ENCODE data around the gene IGSF23.

Gene IGSF23

DNA sequence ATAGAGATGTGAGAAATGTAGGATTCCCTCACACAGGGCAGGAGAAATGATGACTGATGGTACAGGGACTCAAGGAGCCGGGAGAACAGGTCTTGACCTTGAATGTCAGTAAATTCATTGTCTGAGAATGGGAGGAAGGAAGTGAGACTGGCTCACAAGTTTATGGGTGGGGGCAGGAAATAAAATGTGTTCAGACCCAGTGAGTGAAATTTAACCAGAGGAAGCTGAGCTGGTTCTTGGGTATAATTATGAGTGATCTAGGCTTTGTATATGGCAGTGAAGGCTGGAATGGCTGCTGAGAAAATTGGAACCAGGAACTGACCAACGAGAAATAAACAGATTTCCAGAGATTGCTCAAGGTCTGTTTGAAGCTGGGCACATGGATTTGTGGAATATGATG, 6.3 kb upstream of the IGSF23 start:
- H3K9me2 ChIP-seq (replicated peaks; ENCODE audit: insufficient read depth, low read length), result no peaks in the 10 kb centered on the region
- no peak overlapping the region for H3K4me3 ChIP-seq (ENCODE audit: low read length)
- H3K4me2 ChIP-seq (ENCODE audit: low read depth, low read length), result no peak overlapping the region
- peaks cover 36% of the 10 kb centered on the region for H3K27me3 ChIP-seq (replicated peaks; ENCODE audit: insufficient read depth, low read length)
- H3K36me3 ChIP-seq (replicated peaks; ENCODE audit: insufficient read depth, low read length), result no peaks in the 10 kb centered on the region
- H3K9ac ChIP-seq (ENCODE audit: low read length), result no peak overlapping the region
- no peaks in the 10 kb centered on the region for H4K20me1 ChIP-seq (ENCODE audit: insufficient read depth, low read length)
- H3K9me3 ChIP-seq (replicated peaks; ENCODE audit: insufficient read depth, low read length), result no peaks in the 10 kb centered on the region
- no peak overlapping the region for H2AFZ ChIP-seq (ENCODE audit: low read length)
- no peaks in the 10 kb centered on the region for H3K79me2 ChIP-seq (ENCODE audit: low read length)
- no peak overlapping the region for H3K27ac ChIP-seq (ENCODE audit: low read length)
- no peaks in the 10 kb centered on the region for H3F3A ChIP-seq (ENCODE audit: insufficient read depth, low read length)
- DNase-seq, result no peak
- TF ChIP-seq, protein P1, sequence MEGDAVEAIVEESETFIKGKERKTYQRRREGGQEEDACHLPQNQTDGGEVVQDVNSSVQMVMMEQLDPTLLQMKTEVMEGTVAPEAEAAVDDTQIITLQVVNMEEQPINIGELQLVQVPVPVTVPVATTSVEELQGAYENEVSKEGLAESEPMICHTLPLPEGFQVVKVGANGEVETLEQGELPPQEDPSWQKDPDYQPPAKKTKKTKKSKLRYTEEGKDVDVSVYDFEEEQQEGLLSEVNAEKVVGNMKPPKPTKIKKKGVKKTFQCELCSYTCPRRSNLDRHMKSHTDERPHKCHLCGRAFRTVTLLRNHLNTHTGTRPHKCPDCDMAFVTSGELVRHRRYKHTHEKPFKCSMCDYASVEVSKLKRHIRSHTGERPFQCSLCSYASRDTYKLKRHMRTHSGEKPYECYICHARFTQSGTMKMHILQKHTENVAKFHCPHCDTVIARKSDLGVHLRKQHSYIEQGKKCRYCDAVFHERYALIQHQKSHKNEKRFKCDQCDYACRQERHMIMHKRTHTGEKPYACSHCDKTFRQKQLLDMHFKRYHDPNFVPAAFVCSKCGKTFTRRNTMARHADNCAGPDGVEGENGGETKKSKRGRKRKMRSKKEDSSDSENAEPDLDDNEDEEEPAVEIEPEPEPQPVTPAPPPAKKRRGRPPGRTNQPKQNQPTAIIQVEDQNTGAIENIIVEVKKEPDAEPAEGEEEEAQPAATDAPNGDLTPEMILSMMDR (IDR thresholded peaks at IDR 0.05; ENCODE audit: low read length), result no peak
- TF ChIP-seq EZH2 (optimal IDR thresholded peaks at IDR 0.05; ENCODE audit: low read depth, low read length) (no peak), EZH2phosphoT487 (IDR thresholded peaks at IDR 0.05; ENCODE audit: low read length) (no peak)
- H3K4me1 ChIP-seq (ENCODE audit: low read length), result no peaks in the 10 kb centered on the region

DNA sequence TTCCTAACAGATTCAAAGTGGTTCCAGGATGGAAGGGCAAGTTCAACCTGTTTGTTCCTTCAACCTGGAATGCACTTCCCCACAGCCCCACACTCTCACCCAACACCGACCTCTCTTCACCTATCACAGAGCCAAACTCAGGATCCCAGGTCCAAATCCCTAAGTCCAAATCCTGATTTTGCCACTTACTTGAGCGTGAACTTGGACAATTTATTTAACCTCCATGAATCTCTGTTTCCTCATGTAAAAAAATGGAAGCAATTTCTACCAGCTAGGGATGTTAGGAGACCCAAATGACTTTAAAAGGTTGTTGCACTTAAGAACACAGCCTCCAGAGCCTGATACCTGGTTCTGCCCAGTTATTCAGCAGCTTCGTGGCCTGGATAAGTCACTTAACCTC, 5.4 kb upstream of the IGSF23 start:
- no peaks in the 10 kb centered on the region for H3K9me2 ChIP-seq (replicated peaks; ENCODE audit: insufficient read depth, low read length)
- no peak overlapping the region for H3K9ac ChIP-seq (ENCODE audit: low read length)
- peaks cover 32% of the 10 kb centered on the region for H3K27me3 ChIP-seq (replicated peaks; ENCODE audit: insufficient read depth, low read length)

DNA sequence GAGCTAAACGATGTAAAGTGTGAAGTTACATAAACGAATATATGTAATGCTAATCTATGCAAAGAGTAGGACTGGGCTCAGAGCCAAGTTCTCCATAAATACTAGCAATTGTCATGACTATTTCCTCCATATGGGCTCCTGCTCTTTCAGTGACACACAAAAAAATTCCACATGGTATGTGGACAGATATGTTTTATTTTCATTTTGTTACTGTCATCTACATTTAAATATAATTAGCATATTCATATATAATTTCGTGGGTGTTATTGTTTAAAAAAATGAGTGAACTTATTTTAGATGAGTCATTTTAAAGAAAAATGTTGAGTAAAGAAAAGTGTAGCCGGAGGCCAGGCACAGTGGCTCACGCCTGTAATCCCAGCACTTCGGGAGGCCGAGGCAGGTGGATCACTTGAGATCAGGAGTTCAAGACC, 5.0 kb upstream of the IGSF23 start:
- no peak overlapping the region for H3K27ac ChIP-seq (ENCODE audit: low read length)
- H3K36me3 ChIP-seq (replicated peaks; ENCODE audit: insufficient read depth, low read length), result no peaks in the 10 kb centered on the region
- TF ChIP-seq EZH2phosphoT487 (IDR thresholded peaks at IDR 0.05; ENCODE audit: low read length) (no peak), EZH2 (optimal IDR thresholded peaks at IDR 0.05; ENCODE audit: low read depth, low read length) (no peak)
- TF ChIP-seq, protein P1 (IDR thresholded peaks at IDR 0.05; ENCODE audit: low read length), result no peak
- no peak overlapping the region for H3K9ac ChIP-seq (ENCODE audit: low read length)
- no peak overlapping the region for H3K4me2 ChIP-seq (ENCODE audit: low read depth, low read length)
- H3K79me2 ChIP-seq (ENCODE audit: low read length), result no peaks in the 10 kb centered on the region
- H3K27me3 ChIP-seq (replicated peaks; ENCODE audit: insufficient read depth, low read length), result peaks cover 27% of the 10 kb centered on the region
- H3K4me3 ChIP-seq (ENCODE audit: low read length), result no peak overlapping the region
- H2AFZ ChIP-seq (ENCODE audit: low read length), result no peak overlapping the region
- H4K20me1 ChIP-seq (ENCODE audit: insufficient read depth, low read length), result no peaks in the 10 kb centered on the region
- H3K9me3 ChIP-seq (replicated peaks; ENCODE audit: insufficient read depth, low read length), result no peaks in the 10 kb centered on the region
- H3K9me2 ChIP-seq (replicated peaks; ENCODE audit: insufficient read depth, low read length), result no peaks in the 10 kb centered on the region
- no peak for DNase-seq
- no peaks in the 10 kb centered on the region for H3K4me1 ChIP-seq (ENCODE audit: low read length)
- no peaks in the 10 kb centered on the region for H3F3A ChIP-seq (ENCODE audit: insufficient read depth, low read length)

More for the DNA sequence above, 5.4 kb upstream of the IGSF23 start:
- Histone ChIP-seq H3K27ac (ENCODE audit: low read length) (no peak overlapping the region), H3K4me2 (ENCODE audit: low read depth, low read length) (no peak overlapping the region), H3K79me2 (ENCODE audit: low read length) (no peaks in the 10 kb centered on the region), H3K4me3 (ENCODE audit: low read length) (no peak overlapping the region), H4K20me1 (ENCODE audit: insufficient read depth, low read length) (no peaks in the 10 kb centered on the region), H3K4me1 (ENCODE audit: low read length) (no peaks in the 10 kb centered on the region), H3K9me3 (replicated peaks; ENCODE audit: insufficient read depth, low read length) (no peaks in the 10 kb centered on the region), H2AFZ (ENCODE audit: low read length) (no peak overlapping the region), H3F3A (ENCODE audit: insufficient read depth, low read length) (no peaks in the 10 kb centered on the region), H3K36me3 (replicated peaks; ENCODE audit: insufficient read depth, low read length) (no peaks in the 10 kb centered on the region)
- no peak for TF ChIP-seq EZH2phosphoT487 (IDR thresholded peaks at IDR 0.05; ENCODE audit: low read length)
- no peak for TF ChIP-seq EZH2 (optimal IDR thresholded peaks at IDR 0.05; ENCODE audit: low read depth, low read length)
- TF ChIP-seq, protein P1 (IDR thresholded peaks at IDR 0.05; ENCODE audit: low read length), result no peak
- no peak for DNase-seq
